Measurements from ENCODE around the gene EXOG. TPM values are rescaled to one million over a fixed set of nuclear protein-coding genes. Genes with fewer than 3 reads are reported as not detected.
A peak's percentile ranks its signal among the peaks of the same experiment; 100 is the strongest.

The EXOG gene
- total RNA-seq: 1 to 10 TPM; 1.4 to 3.9 (median 2.3) TPM

- Histone ChIP-seq H3K27me3 (no peaks in the 10 kb centered on the region), H3K4me3 (peak within 1 kb of the TSS; percentile 84), H3K4me1 (peaks cover 9% of the 10 kb centered on the region), H3K27ac (peak within 1 kb of the TSS; percentile 70), H3K36me3 (peaks cover 2% of the 10 kb centered on the region), H3K9me3 (no peaks in the 10 kb centered on the region)
- WGBS: 1% methylated on average over 20 of the region's 53 CpGs
- DNase-seq (ENCODE audit: low spot score in 2 of 2): peak; percentile 95 to 96
- TF ChIP-seq POLR2AphosphoS5 (IDR thresholded peaks at IDR 0.05) (no peak), EP300 (IDR thresholded peaks at IDR 0.05) (no peak), POLR2A (IDR thresholded peaks at IDR 0.05) (no peak), CTCF (IDR thresholded peaks at IDR 0.05) (peak; percentile 58 to 95)
Observed at GRCh38 chr3:38496131-38496910, at the start of gene EXOG. Gene EXOG (plus strand): TSS chr3:38496340. CDS start chr3:38496368, 28 bp downstream.

- H3K9me3 ChIP-seq: no peaks in the 10 kb centered on the region
- H3K4me3 ChIP-seq: no peak overlapping the region
- TF ChIP-seq CTCF (IDR thresholded peaks at IDR 0.05) (no peak), POLR2AphosphoS5 (IDR thresholded peaks at IDR 0.05) (no peak), POLR2A (IDR thresholded peaks at IDR 0.05) (no peak), EP300 (IDR thresholded peaks at IDR 0.05) (no peak)
- H3K36me3 ChIP-seq: no peaks in the 10 kb centered on the region
- no peak for DNase-seq (ENCODE audit: low spot score in 2 of 2)
- H3K4me1 ChIP-seq: no peaks in the 10 kb centered on the region
- no peak overlapping the region for H3K27ac ChIP-seq
- H3K27me3 ChIP-seq: no peaks in the 10 kb centered on the region
Observed at GRCh38 chr3:38446812-38447211, 49.3 kb upstream of the EXOG start.

GRCh38 chr3:38450853-38451252, 45.3 kb upstream of the EXOG start:
- no peak overlapping the region for H3K4me3 ChIP-seq
- no peaks in the 10 kb centered on the region for H3K9me3 ChIP-seq
- 99% methylated on average over 3 of the region's 3 CpGs for WGBS
- H3K36me3 ChIP-seq: no peaks in the 10 kb centered on the region
- H3K27me3 ChIP-seq: no peaks in the 10 kb centered on the region
- no peak overlapping the region for H3K27ac ChIP-seq
- no peak for TF ChIP-seq POLR2AphosphoS5 (IDR thresholded peaks at IDR 0.05)
- DNase-seq (ENCODE audit: low spot score in 2 of 2): no peak
- H3K4me1 ChIP-seq: peaks cover 20% of the 10 kb centered on the region

- peak; percentile 92 to 95 for DNase-seq (ENCODE audit: low spot score in 2 of 2)
- Histone ChIP-seq H3K27ac (peak within 1 kb of the TSS; percentile 83), H3K36me3 (no peaks in the 10 kb centered on the region), H3K4me1 (peaks cover 36% of the 10 kb centered on the region), H3K9me3 (no peaks in the 10 kb centered on the region), H3K4me3 (peak within 1 kb of the TSS; percentile 79), H3K27me3 (no peaks in the 10 kb centered on the region)
- TF ChIP-seq CTCF (IDR thresholded peaks at IDR 0.05): no peak
- no peak for TF ChIP-seq POLR2A (IDR thresholded peaks at IDR 0.05)
- TF ChIP-seq EP300 (IDR thresholded peaks at IDR 0.05): no peak
- peak in 1 of 3 donors; percentile 3 for TF ChIP-seq POLR2AphosphoS5 (IDR thresholded peaks at IDR 0.05)
- 21% methylated on average over 11 of the region's 48 CpGs for WGBS
Observed at GRCh38 chr3:38453075-38453912, 42.8 kb upstream of the EXOG start, which contains the start of gene ACVR2B. Gene ACVR2B (plus strand): TSS chr3:38453890. CDS start chr3:38454323, 433 bp downstream.

GRCh38 chr3:38453913-38454177, 42.3 kb upstream of the EXOG start:
- Histone ChIP-seq H3K4me1 (peaks cover 41% of the 10 kb centered on the region), H3K27me3 (no peaks in the 10 kb centered on the region), H3K36me3 (no peaks in the 10 kb centered on the region), H3K9me3 (no peaks in the 10 kb centered on the region), H3K4me3 (peak overlapping the region; percentile 79), H3K27ac (peak overlapping the region; percentile 83)
- TF ChIP-seq EP300 (IDR thresholded peaks at IDR 0.05) (no peak), POLR2AphosphoS5 (IDR thresholded peaks at IDR 0.05) (no peak), CTCF (IDR thresholded peaks at IDR 0.05) (no peak), POLR2A (IDR thresholded peaks at IDR 0.05) (no peak)
- no peak for DNase-seq (ENCODE audit: low spot score in 2 of 2)
- WGBS: no CpG with 5 or more reads among the region's 36 CpGs

All from suprapubic skin (tissue), 4 donors.